ENCODE measurements around the gene SLC22A17. TPM values are rescaled to one million over a fixed set of nuclear protein-coding genes. Genes with fewer than 3 reads are reported as not detected.

SLC22A17 gene
- total and polyA plus RNA-seq, 2 of the 13 experiments (the other 11 are each of a cell fraction or from before 2014, with no cell fraction given): 0.95 to 1.1 TPM

DNA sequence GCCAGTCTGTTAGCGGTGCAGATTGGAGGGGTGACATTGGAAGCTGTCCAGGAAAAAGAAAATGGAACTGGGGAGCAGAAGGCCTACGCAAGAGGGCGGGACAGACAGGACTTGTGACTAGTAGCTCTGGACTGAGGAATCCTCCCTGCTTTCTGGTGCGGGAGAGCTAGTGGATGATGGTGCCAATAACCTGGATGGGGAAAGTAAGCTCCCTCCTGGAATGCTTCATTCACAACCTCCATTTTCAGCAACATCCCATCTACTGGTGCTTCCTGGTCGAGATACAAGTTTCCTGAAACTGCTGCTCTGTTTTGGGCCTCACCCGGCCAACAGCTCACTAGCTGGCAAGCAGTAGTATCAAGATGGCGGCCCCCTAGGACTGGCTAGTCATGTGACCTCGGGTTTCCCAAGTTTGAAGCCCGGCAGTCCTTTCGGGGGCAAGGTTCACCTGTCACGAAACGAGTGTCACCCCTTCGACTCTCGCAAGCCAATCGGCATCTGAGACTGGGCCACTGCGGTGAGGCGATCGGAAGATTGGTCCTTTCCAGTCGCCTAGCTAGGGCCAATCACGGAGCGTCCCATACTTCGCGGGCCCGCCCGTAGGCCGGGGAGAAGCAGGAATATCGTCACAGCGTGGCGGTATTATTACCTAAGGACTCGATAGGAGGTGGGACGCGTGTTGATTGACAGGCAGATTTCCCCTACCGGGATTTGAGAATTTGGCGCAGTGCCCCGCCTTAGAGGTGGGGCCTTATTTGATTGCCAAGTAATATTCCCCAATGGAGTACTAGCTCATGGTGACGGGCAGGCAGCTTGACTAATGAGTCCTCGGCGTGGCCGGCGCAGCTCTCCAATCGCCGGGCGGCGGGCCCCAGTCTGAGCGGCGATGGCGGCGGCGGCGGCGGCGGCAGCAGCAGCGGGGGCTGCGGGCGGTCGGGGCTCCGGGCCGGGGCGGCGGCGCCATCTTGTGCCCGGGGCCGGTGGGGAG lies 31.8 kb downstream of the SLC22A17 start, which contains the start of gene PABPN1 (continued):
- TF ChIP-seq MBNL3 (CRISPR knock-in tag; conservative IDR thresholded peaks at IDR 0.05): peak; percentile 94; the same call in 1 of the 2 replicates
- peak; percentile 98 for TF ChIP-seq ZNF556 (CRISPR knock-in tag; IDR thresholded peaks at IDR 0.05; ENCODE audit: borderline replicate concordance)
- peak; percentile 94; the same call in 1 of the 2 replicates for TF ChIP-seq MYNN (CRISPR knock-in tag; IDR thresholded peaks at IDR 0.05; ENCODE audit: low read depth)
- peak in 1 of 2 experiments; percentile 91; a peak in 2 of 4 replicates for TF ChIP-seq POLR2A (IDR thresholded peaks at IDR 0.05; ENCODE audit: insufficient read depth in 1 of 2, low read depth in 2 of 2, low read length in 2 of 2)
- TF ChIP-seq, protein P1, sequence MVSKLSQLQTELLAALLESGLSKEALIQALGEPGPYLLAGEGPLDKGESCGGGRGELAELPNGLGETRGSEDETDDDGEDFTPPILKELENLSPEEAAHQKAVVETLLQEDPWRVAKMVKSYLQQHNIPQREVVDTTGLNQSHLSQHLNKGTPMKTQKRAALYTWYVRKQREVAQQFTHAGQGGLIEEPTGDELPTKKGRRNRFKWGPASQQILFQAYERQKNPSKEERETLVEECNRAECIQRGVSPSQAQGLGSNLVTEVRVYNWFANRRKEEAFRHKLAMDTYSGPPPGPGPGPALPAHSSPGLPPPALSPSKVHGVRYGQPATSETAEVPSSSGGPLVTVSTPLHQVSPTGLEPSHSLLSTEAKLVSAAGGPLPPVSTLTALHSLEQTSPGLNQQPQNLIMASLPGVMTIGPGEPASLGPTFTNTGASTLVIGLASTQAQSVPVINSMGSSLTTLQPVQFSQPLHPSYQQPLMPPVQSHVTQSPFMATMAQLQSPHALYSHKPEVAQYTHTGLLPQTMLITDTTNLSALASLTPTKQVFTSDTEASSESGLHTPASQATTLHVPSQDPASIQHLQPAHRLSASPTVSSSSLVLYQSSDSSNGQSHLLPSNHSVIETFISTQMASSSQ (IDR thresholded peaks at IDR 0.05; ENCODE audit: low read depth): 0 out of 2 replicates have a peak, but pooled peaks have one; percentile 59
- TF ChIP-seq, protein P1 (CRISPR knock-in tag; IDR thresholded peaks at IDR 0.05; ENCODE audit: borderline replicate concordance): peak; percentile 89; the same call in 1 of the 2 replicates
- TF ChIP-seq, protein P2, sequence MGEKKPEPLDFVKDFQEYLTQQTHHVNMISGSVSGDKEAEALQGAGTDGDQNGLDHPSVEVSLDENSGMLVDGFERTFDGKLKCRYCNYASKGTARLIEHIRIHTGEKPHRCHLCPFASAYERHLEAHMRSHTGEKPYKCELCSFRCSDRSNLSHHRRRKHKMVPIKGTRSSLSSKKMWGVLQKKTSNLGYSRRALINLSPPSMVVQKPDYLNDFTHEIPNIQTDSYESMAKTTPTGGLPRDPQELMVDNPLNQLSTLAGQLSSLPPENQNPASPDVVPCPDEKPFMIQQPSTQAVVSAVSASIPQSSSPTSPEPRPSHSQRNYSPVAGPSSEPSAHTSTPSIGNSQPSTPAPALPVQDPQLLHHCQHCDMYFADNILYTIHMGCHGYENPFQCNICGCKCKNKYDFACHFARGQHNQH (CRISPR knock-in tag; IDR thresholded peaks at IDR 0.05): peak; percentile 98
- no peak; the same call in 1 of the 2 replicates for TF ChIP-seq ZNF570 (CRISPR knock-in tag; IDR thresholded peaks at IDR 0.05; ENCODE audit: borderline replicate concordance)
- TF ChIP-seq, protein P3, sequence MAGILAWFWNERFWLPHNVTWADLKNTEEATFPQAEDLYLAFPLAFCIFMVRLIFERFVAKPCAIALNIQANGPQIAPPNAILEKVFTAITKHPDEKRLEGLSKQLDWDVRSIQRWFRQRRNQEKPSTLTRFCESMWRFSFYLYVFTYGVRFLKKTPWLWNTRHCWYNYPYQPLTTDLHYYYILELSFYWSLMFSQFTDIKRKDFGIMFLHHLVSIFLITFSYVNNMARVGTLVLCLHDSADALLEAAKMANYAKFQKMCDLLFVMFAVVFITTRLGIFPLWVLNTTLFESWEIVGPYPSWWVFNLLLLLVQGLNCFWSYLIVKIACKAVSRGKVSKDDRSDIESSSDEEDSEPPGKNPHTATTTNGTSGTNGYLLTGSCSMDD (CRISPR knock-in tag; IDR thresholded peaks at IDR 0.05): no peak
- TF ChIP-seq KDM1A (CRISPR knock-in tag; IDR thresholded peaks at IDR 0.05): peak; percentile 7; the same call in 1 of the 2 replicates
- peak; percentile 83; the same call in 1 of the 2 replicates for TF ChIP-seq EED (CRISPR knock-in tag; IDR thresholded peaks at IDR 0.05)
- peak; percentile 84 for TF ChIP-seq CHD2 (IDR thresholded peaks at IDR 0.05; ENCODE audit: low read depth, low read length)
- TF ChIP-seq ZNF841 (CRISPR knock-in tag; IDR thresholded peaks at IDR 0.05; ENCODE audit: borderline replicate concordance): peak; percentile 39; the same call in 1 of the 2 replicates
- TF ChIP-seq, protein P4, sequence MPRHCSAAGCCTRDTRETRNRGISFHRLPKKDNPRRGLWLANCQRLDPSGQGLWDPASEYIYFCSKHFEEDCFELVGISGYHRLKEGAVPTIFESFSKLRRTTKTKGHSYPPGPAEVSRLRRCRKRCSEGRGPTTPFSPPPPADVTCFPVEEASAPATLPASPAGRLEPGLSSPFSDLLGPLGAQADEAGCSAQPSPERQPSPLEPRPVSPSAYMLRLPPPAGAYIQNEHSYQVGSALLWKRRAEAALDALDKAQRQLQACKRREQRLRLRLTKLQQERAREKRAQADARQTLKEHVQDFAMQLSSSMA (CRISPR knock-in tag; IDR thresholded peaks at IDR 0.05): peak; percentile 93
- TF ChIP-seq ZNF260 (CRISPR knock-in tag; IDR thresholded peaks at IDR 0.05; ENCODE audit: borderline replicate concordance, low read depth): peak; percentile 92; the same call in 1 of the 2 replicates
- peak; percentile 97 for TF ChIP-seq RAD51 (IDR thresholded peaks at IDR 0.05; ENCODE audit: borderline replicate concordance)
- peak; percentile 83; the same call in 1 of the 2 replicates for TF ChIP-seq ZNF180 (CRISPR knock-in tag; IDR thresholded peaks at IDR 0.05; ENCODE audit: borderline replicate concordance, low read depth)
- TF ChIP-seq ZNF781 (CRISPR knock-in tag; IDR thresholded peaks at IDR 0.05; ENCODE audit: borderline replicate concordance, not compliant biosample characterization): peak; percentile 97
- TF ChIP-seq HDAC1 (CRISPR knock-in tag; IDR thresholded peaks at IDR 0.05): peak; percentile 95
- peak; percentile 12; the same call in 1 of the 2 replicates for TF ChIP-seq SMARCC2 (IDR thresholded peaks at IDR 0.05)
- peak; percentile 87; the same call in 1 of the 2 replicates for TF ChIP-seq POLR2AphosphoS2 (IDR thresholded peaks at IDR 0.05; ENCODE audit: low read depth, low read length)
- peak; percentile 99 for TF ChIP-seq ZNF501 (CRISPR knock-in tag; IDR thresholded peaks at IDR 0.05)
